Measurements from ENCODE around the gene TMPRSS13. TPM values are rescaled to one million over a fixed set of nuclear protein-coding genes. Genes with fewer than 3 reads are reported as not detected.

TMPRSS13 gene
- total RNA-seq, 5 donors from 2014 or later (not counting 1 experiment from before 2014, with no cell fraction given), result 2.1 to 4.7 (median 3.7) TPM

DNA sequence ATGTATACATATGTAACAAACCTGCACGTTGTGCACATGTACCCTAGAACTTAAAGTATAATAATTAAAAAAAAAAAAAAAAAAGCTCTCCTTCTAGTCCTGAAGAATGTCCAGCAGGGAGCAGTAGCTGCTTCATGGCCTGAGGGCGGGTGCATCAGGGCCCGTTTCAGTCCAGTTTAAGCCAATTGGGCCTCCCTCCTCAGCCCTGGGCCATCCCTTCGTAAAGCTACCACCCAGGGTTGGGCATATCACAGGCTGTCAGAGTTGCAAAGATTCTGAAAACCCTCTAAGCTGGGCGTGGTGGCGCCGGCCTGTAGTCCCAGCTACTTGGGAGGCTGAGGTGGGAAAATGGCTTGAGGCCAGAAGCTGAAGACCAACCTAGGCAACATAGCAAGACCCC is 5.4 kb downstream of the TMPRSS13 start:
- Mint-ChIP-seq H3K9me3 (no peaks in the 10 kb centered on the region), H3K27ac (no peak overlapping the region), H3K4me1 (peaks cover 10 to 13% (median 11%) of the 10 kb centered on the region in 3 donors), H3K4me3 (no peak overlapping the region), H3K27me3 (no peaks in the 10 kb centered on the region), H3K36me3 (no peaks in the 10 kb centered on the region)
- ChIA-PET CTCF (interaction anchor here (0.5 to 1.0 kb wide), 3 partner anchors 18 to 116 kb away, joined by 3 to 4 read pairs (median 3); no protein-coding TSS in a partner anchor), POLR2A (interaction anchor here in 1 of 2 donors (0.6 kb wide), 1 partner anchor 47 kb away, joined by 5 read pairs; no protein-coding TSS in a partner anchor)
- Histone ChIP-seq H3K4me1 (ENCODE audit: control insufficient read depth in 1 of 2, extremely low read depth in 1 of 2, insufficient read depth in 2 of 2, low read length in 2 of 2) (peaks cover 2 to 10% of the 10 kb centered on the region in 2 experiments), H3K4me3 (ENCODE audit: control insufficient read depth in 1 of 2, extremely low read depth in 1 of 2, low read length in 1 of 2) (no peak overlapping the region), H3K36me3 (ENCODE audit: control insufficient read depth in 2 of 2, extremely low read depth in 1 of 2, insufficient read depth in 1 of 2, low read length in 1 of 2) (no peaks in the 10 kb centered on the region), H3K9me3 (no peaks in the 10 kb centered on the region), H3K27me3 (replicated peaks in 1 of 2; ENCODE audit: control insufficient read depth in 2 of 2, extremely low read depth in 1 of 2, insufficient read depth in 2 of 2, low read length in 1 of 2) (peaks cover 0 to 7% of the 10 kb centered on the region in 2 experiments), H3K27ac (ENCODE audit: low read length) (no peak overlapping the region)
- 83% methylated on average over 2 of the region's 7 CpGs for WGBS (ENCODE audit: insufficient coverage)
- ATAC-seq (replicated peaks in 1 of 4) (no peak), DNase-seq (no peak)

DNA sequence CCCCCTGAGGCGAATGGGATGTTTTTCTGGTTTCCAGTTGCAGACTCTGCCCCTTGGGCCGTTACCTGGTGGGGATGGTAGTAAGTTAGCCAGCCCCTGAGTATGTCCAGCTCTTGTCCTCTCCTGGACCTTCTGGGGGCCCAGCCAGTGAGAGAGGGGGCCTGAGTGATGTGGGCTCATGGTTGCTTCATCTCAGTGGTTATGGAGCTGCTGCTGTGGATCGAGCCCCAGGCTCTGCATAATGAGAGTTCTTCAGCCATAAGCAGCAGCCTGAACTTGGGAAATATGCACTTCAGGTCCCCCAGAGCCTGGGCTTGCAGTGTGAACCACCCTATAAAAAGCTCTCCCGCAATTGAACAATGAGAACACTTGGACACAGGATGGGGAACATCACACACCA is 5.9 kb downstream of the TMPRSS13 start:
- Histone ChIP-seq H3K4me3 (ENCODE audit: control insufficient read depth in 1 of 2, extremely low read depth in 1 of 2, low read length in 1 of 2) (no peak overlapping the region), H3K36me3 (ENCODE audit: control insufficient read depth in 2 of 2, extremely low read depth in 1 of 2, insufficient read depth in 1 of 2, low read length in 1 of 2) (no peaks in the 10 kb centered on the region), H3K4me1 (ENCODE audit: control insufficient read depth in 1 of 2, extremely low read depth in 1 of 2, insufficient read depth in 2 of 2, low read length in 2 of 2) (peaks cover under 1 to 5% of the 10 kb centered on the region in 2 experiments), H3K27me3 (replicated peaks in 1 of 2; ENCODE audit: control insufficient read depth in 2 of 2, extremely low read depth in 1 of 2, insufficient read depth in 2 of 2, low read length in 1 of 2) (peaks cover 0 to 7% of the 10 kb centered on the region in 2 experiments), H3K9me3 (no peaks in the 10 kb centered on the region), H3K27ac (ENCODE audit: low read length) (no peak overlapping the region)
- H3K27ac Mint-ChIP-seq, result no peak overlapping the region
- H3K27me3 Mint-ChIP-seq, result no peaks in the 10 kb centered on the region
- no peaks in the 10 kb centered on the region for H3K9me3 Mint-ChIP-seq
- ATAC-seq (replicated peaks in 1 of 4) (no peak), DNase-seq (no peak)
- H3K36me3 Mint-ChIP-seq, result no peaks in the 10 kb centered on the region
- 82% methylated on average over 2 of the region's 4 CpGs for WGBS (ENCODE audit: insufficient coverage)
- H3K4me3 Mint-ChIP-seq, result no peak overlapping the region
- POLR2A ChIA-PET, result no interaction called here
- peaks cover 5 to 8% (median 6%) of the 10 kb centered on the region in 3 donors for H3K4me1 Mint-ChIP-seq
- CTCF ChIA-PET, result interaction anchor here (0.5 to 1.0 kb wide), 3 partner anchors 18 to 117 kb away, joined by 3 to 4 read pairs (median 3); no protein-coding TSS in a partner anchor

DNA sequence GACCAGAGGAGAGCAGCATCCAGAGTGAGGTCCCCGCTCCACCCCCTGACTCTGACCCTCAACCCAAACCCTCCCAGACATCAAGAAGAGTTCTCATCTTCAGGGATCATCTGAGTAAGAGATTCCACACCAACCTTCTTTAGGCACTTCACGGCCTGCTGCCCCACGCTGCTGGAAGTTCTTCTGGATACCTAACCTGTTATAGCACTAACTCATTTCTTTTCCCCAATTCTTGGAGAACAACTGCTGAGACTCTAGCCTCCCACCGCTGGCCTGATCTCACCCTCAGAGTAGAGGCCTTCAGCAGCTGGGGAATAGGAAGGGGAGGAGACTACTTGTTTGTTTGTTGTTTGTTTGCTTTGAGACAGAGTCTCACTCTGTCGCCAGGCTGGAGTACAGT is 7.3 kb downstream of the TMPRSS13 start:
- no peaks in the 10 kb centered on the region for H3K27me3 Mint-ChIP-seq
- H3K27ac Mint-ChIP-seq, result no peak overlapping the region
- H3K9me3 Mint-ChIP-seq, result no peaks in the 10 kb centered on the region
- peaks cover 0 to 5% (median 2%) of the 10 kb centered on the region in 3 donors for H3K4me1 Mint-ChIP-seq
- H3K9me3 ChIP-seq, result no peaks in the 10 kb centered on the region
- H3K4me3 ChIP-seq (ENCODE audit: control insufficient read depth in 1 of 2, extremely low read depth in 1 of 2, low read length in 1 of 2), result no peak overlapping the region
- no peak overlapping the region for H3K27ac ChIP-seq (ENCODE audit: low read length)
- 100% methylated on average over 3 of the region's 5 CpGs for WGBS (ENCODE audit: insufficient coverage)
- POLR2A ChIA-PET, result no interaction called here
- CTCF ChIA-PET, result interaction anchor here in 1 of 2 donors (0.6 kb wide), 1 partner anchor 133 kb away, joined by 6 read pairs; no protein-coding TSS in a partner anchor
- H3K4me1 ChIP-seq (ENCODE audit: control insufficient read depth in 1 of 2, extremely low read depth in 1 of 2, insufficient read depth in 2 of 2, low read length in 2 of 2), result no peaks in the 10 kb centered on the region
- no peaks in the 10 kb centered on the region for H3K36me3 ChIP-seq (ENCODE audit: control insufficient read depth in 2 of 2, extremely low read depth in 1 of 2, insufficient read depth in 1 of 2, low read length in 1 of 2)
- no peak for DNase-seq
- peaks cover 0 to 10% of the 10 kb centered on the region in 2 experiments for H3K27me3 ChIP-seq (replicated peaks in 1 of 2; ENCODE audit: control insufficient read depth in 2 of 2, extremely low read depth in 1 of 2, insufficient read depth in 2 of 2, low read length in 1 of 2)
- H3K36me3 Mint-ChIP-seq, result no peaks in the 10 kb centered on the region
- no peak overlapping the region for H3K4me3 Mint-ChIP-seq
- ATAC-seq (replicated peaks in 1 of 4), result no peak

DNA sequence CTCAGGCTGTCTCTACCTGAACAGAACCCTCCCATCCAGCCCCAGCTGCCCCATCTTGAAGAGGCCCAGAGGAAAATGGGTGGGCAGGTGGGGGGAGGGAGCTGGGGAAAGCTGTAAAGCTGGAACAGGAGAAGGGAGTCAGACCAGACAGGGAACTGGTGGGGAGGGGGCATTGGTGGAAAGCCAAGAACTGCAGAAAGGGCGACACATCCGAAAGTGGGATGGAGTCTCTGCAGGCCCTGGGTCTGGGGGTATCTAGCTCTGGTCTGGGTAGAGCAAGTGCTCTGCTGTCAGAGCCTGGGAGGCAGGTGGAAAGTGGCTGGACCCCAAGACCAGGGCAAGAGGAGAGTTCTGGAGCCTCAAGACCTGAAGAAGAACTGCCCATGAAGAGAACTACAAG is 7.7 kb downstream of the TMPRSS13 start:
- no peak overlapping the region for H3K27ac ChIP-seq (ENCODE audit: low read length)
- no peak overlapping the region for H3K4me3 ChIP-seq (ENCODE audit: control insufficient read depth in 1 of 2, extremely low read depth in 1 of 2, low read length in 1 of 2)
- DNase-seq (no peak), ATAC-seq (replicated peaks in 1 of 4) (no peak)
- Mint-ChIP-seq H3K4me1 (peaks cover 0 to 5% (median 2%) of the 10 kb centered on the region in 3 donors), H3K4me3 (no peak overlapping the region), H3K27me3 (no peaks in the 10 kb centered on the region), H3K9me3 (no peaks in the 10 kb centered on the region), H3K27ac (no peak overlapping the region), H3K36me3 (no peaks in the 10 kb centered on the region)
- H3K4me1 ChIP-seq (ENCODE audit: control insufficient read depth in 1 of 2, extremely low read depth in 1 of 2, insufficient read depth in 2 of 2, low read length in 2 of 2), result no peaks in the 10 kb centered on the region
- no peaks in the 10 kb centered on the region for H3K36me3 ChIP-seq (ENCODE audit: control insufficient read depth in 2 of 2, extremely low read depth in 1 of 2, insufficient read depth in 1 of 2, low read length in 1 of 2)
- peaks cover 0 to 10% of the 10 kb centered on the region in 2 experiments for H3K27me3 ChIP-seq (replicated peaks in 1 of 2; ENCODE audit: control insufficient read depth in 2 of 2, extremely low read depth in 1 of 2, insufficient read depth in 2 of 2, low read length in 1 of 2)
- no peaks in the 10 kb centered on the region for H3K9me3 ChIP-seq
- WGBS (ENCODE audit: insufficient coverage), result 100% methylated on average over 2 of the region's 2 CpGs
- ChIA-PET CTCF (no interaction called here), POLR2A (no interaction called here)

DNA sequence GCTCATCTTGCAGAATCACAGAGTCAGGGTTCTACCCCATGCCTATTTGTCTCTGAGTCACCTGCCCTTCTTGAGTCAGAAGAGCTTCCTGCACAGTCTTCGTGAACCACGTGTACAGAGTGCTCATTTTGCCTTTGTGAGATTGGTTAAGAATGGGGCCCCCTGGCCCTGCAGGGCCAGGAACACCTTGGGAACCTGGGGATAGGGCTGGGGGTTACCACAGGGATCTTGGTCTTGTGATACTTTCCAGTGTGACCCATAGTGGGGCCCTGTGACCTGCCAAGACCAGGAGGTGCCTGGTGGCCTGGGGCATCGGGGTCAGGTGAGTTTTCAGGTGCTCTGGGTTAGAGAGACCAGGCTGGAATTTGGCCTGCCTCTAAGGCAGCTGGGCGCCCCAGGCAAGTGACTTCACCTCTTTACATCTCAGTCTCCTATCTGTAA is 9.4 kb downstream of the TMPRSS13 start:
- CTCF ChIA-PET, result interaction anchor here in 1 of 2 donors (0.6 kb wide), 1 partner anchor 30 kb away, joined by 8 read pairs; no protein-coding TSS in a partner anchor
- POLR2A ChIA-PET, result no interaction called here

DNA sequence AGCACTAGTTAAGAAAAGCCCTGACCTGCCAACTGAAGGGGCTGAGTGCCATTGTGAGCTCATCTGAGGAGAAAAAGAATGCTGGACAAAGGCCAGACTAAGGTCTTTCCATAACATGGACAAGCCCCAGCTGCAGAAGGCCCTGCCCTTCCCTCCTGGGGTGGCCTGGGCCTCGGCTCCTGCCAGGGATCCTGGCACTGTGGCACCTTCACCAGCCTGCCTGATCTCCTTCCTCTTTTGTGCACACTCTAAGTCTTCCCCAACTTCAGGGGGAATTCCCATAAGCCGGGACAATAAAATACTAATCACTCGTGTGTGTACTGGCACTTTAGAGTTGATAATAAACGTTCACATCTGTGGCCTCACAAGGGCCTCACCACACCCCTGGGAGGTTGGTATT is 9.9 kb downstream of the TMPRSS13 start:
- no CpG with 5 or more reads among the region's 4 CpGs for WGBS (ENCODE audit: insufficient coverage)
- ChIA-PET POLR2A (no interaction called here), CTCF (interaction anchor here in 1 of 2 donors (0.5 to 0.6 kb wide), 2 partner anchors 30 to 391 kb away, joined by 6 to 8 read pairs; no protein-coding TSS in a partner anchor)
- H3K4me1 Mint-ChIP-seq, result peaks cover 0 to 5% (median 2%) of the 10 kb centered on the region in 3 donors
- no peak overlapping the region for H3K4me3 ChIP-seq (ENCODE audit: control insufficient read depth in 1 of 2, extremely low read depth in 1 of 2, low read length in 1 of 2)
- no peaks in the 10 kb centered on the region for H3K27me3 Mint-ChIP-seq
- H3K27me3 ChIP-seq (replicated peaks in 1 of 2; ENCODE audit: control insufficient read depth in 2 of 2, extremely low read depth in 1 of 2, insufficient read depth in 2 of 2, low read length in 1 of 2), result peaks cover 0 to 10% of the 10 kb centered on the region in 2 experiments
- ATAC-seq (replicated peaks in 1 of 4) (no peak), DNase-seq (peak in 1 of 35 experiments; percentile 13)
- no peak overlapping the region for H3K27ac ChIP-seq (ENCODE audit: low read length)
- no peaks in the 10 kb centered on the region for H3K9me3 Mint-ChIP-seq
- H3K27ac Mint-ChIP-seq, result no peak overlapping the region
- no peaks in the 10 kb centered on the region for H3K9me3 ChIP-seq
- H3K4me3 Mint-ChIP-seq, result no peak overlapping the region
- H3K36me3 ChIP-seq (ENCODE audit: control insufficient read depth in 2 of 2, extremely low read depth in 1 of 2, insufficient read depth in 1 of 2, low read length in 1 of 2), result no peaks in the 10 kb centered on the region
- H3K4me1 ChIP-seq (ENCODE audit: control insufficient read depth in 1 of 2, extremely low read depth in 1 of 2, insufficient read depth in 2 of 2, low read length in 2 of 2), result no peaks in the 10 kb centered on the region
- no peaks in the 10 kb centered on the region for H3K36me3 Mint-ChIP-seq

More for the DNA sequence above, 9.4 kb downstream of the TMPRSS13 start:
- Mint-ChIP-seq H3K36me3 (no peaks in the 10 kb centered on the region), H3K4me1 (peaks cover 0 to 5% (median 2%) of the 10 kb centered on the region in 3 donors), H3K27ac (no peak overlapping the region), H3K4me3 (no peak overlapping the region), H3K9me3 (no peaks in the 10 kb centered on the region), H3K27me3 (no peaks in the 10 kb centered on the region)
- Histone ChIP-seq H3K36me3 (ENCODE audit: control insufficient read depth in 2 of 2, extremely low read depth in 1 of 2, insufficient read depth in 1 of 2, low read length in 1 of 2) (no peaks in the 10 kb centered on the region), H3K27ac (ENCODE audit: low read length) (no peak overlapping the region), H3K9me3 (no peaks in the 10 kb centered on the region), H3K4me3 (ENCODE audit: control insufficient read depth in 1 of 2, extremely low read depth in 1 of 2, low read length in 1 of 2) (no peak overlapping the region), H3K27me3 (replicated peaks in 1 of 2; ENCODE audit: control insufficient read depth in 2 of 2, extremely low read depth in 1 of 2, insufficient read depth in 2 of 2, low read length in 1 of 2) (peaks cover 0 to 10% of the 10 kb centered on the region in 2 experiments), H3K4me1 (ENCODE audit: control insufficient read depth in 1 of 2, extremely low read depth in 1 of 2, insufficient read depth in 2 of 2, low read length in 2 of 2) (no peaks in the 10 kb centered on the region)
- ATAC-seq (replicated peaks in 1 of 4), result peak in 1 of 4 experiments; percentile 35
- 65% methylated on average over 3 of the region's 4 CpGs for WGBS (ENCODE audit: insufficient coverage)
- DNase-seq, result no peak
